ENCODE data around the gene KATNB1. TPM values are rescaled to one million over a fixed set of nuclear protein-coding genes. Genes with fewer than 3 reads are reported as not detected.
A peak's percentile ranks its signal among the peaks of the same experiment; 100 is the strongest.

The KATNB1 gene
- total and polyA plus RNA-seq, 2 of the 8 experiments (the other 6 are each of a cell fraction or from before 2014, with no cell fraction given): 50.2 to 60.4 TPM

DNA sequence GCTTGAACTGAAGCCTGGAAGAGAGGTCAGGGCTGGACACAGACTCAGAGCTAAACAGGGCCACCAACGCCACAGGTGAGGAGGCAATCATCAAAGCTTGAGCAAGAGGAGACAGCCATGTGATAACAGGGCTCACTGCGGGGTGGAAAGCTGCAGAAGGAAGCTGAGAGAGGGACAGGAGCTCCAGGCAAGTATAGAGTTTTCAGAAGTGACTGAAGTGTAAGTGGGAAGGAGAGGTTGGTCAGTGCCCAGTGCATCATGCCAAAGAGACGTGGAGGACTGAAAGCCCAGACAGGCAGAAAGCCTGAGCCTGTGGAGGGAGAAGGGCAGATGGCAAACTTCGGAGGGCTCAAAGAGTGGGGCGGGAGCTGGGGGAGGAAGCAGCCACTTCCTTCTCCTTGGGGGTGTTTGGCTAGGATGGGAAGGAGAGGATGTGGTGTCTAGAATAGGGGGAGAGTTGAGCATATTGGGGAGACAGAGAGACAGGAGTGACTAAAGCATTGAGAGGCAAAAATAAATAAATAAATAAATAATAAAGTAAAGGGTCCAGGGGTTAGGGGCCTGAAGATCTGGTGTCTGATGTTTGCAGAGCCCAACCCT is 64.1 kb downstream of the KATNB1 start:
- Histone ChIP-seq H3K79me2 (ENCODE audit: control insufficient read depth in 1 of 2, insufficient read depth in 2 of 2, low read length in 2 of 2) (no peaks in the 10 kb centered on the region), H4K5ac (ENCODE audit: insufficient read length, low read depth, low read length) (no peak overlapping the region), H3K23ac (ENCODE audit: insufficient read length) (no peak overlapping the region), H3K27ac (ENCODE audit: low read depth, low read length) (no peak overlapping the region), H2BK5ac (ENCODE audit: low read depth, low read length) (no peak overlapping the region), H3K79me1 (ENCODE audit: low read depth, low read length) (no peaks in the 10 kb centered on the region; the same call in 1 of the 2 replicates), H3K4me2 (ENCODE audit: insufficient read depth in 1 of 2, low read depth in 2 of 2, low read length in 2 of 2) (no peak overlapping the region; a peak in 1 of 4 replicates), H3K27me3 (replicated peaks in 1 of 4; ENCODE audit: control insufficient read depth in 3 of 4, extremely low read depth in 1 of 4, insufficient read depth in 3 of 4, low read length in 3 of 4) (peaks cover 0 to 35% (median 27%) of the 10 kb centered on the region in 4 experiments; a peak in 6 of 7 replicates), H4K91ac (replicated peaks; ENCODE audit: insufficient read length, low read length) (no peak overlapping the region), H3K56ac (replicated peaks; ENCODE audit: insufficient read length, low read depth, low read length) (no peak overlapping the region), H2BK120ac (replicated peaks; ENCODE audit: low read depth, low read length) (no peak overlapping the region), H3K9ac (replicated peaks in 1 of 4; ENCODE audit: extremely low read depth in 1 of 4, low read depth in 3 of 4, low read length in 3 of 4) (no peak overlapping the region), H3K4ac (replicated peaks; ENCODE audit: insufficient read length, low read depth, low read length) (no peak overlapping the region), H3K9me3 (ENCODE audit: insufficient read depth in 2 of 2, low read depth in 1 of 2, low read length in 1 of 2) (no peaks in the 10 kb centered on the region), H4K8ac (ENCODE audit: extremely low read depth, insufficient read depth, low read length) (no peak overlapping the region), H2BK15ac (ENCODE audit: low read length) (peak overlapping the region; percentile 61; the same call in 1 of the 2 replicates), H2AK5ac (ENCODE audit: low read depth, low read length) (no peak overlapping the region), H3K18ac (ENCODE audit: extremely low read depth, low read length) (no peak overlapping the region), H3K4me1 (replicated peaks in 1 of 4; ENCODE audit: control insufficient read depth in 3 of 4, insufficient read depth in 4 of 4, low read length in 3 of 4) (peaks cover 0 to 54% (median 36%) of the 10 kb centered on the region in 4 experiments; a peak in 6 of 7 replicates), H2AFZ (ENCODE audit: low read length) (no peak overlapping the region), H2BK20ac (ENCODE audit: low read length) (0 out of 2 replicates have a peak overlapping the region, but pooled peaks have one; percentile 67), H2BK12ac (ENCODE audit: low read depth, low read length) (peak overlapping the region; percentile 79; the same call in 1 of the 2 replicates), H4K20me1 (replicated peaks in 1 of 2; ENCODE audit: control insufficient read depth in 1 of 2, insufficient read depth in 2 of 2, low read length in 2 of 2) (peaks cover 0 to 1% of the 10 kb centered on the region in 2 experiments), H3K4me3 (ENCODE audit: extremely low read depth in 1 of 4, insufficient read depth in 2 of 4, low read depth in 3 of 4, low read length in 4 of 4) (no peak overlapping the region), H3K14ac (ENCODE audit: insufficient read length) (no peak overlapping the region), H3K23me2 (ENCODE audit: low read depth, low read length) (peaks cover 14% of the 10 kb centered on the region), H3K36me3 (ENCODE audit: control insufficient read depth in 2 of 4, insufficient read depth in 4 of 4, low read length in 3 of 4) (no peaks in the 10 kb centered on the region)
- POLR2A ChIA-PET (ENCODE audit: partially characterized antibody): interaction anchor here (1.1 kb wide), 1 partner anchor 15 kb away, joined by 3 read pairs; no protein-coding TSS in a partner anchor
- CTCF ChIA-PET (ENCODE audit: partially characterized antibody): interaction anchor here (0.7 to 15.2 kb wide), 17 partner anchors 9 to 207 kb away, joined by 3 to 279 read pairs (median 3); partner anchors contain the start of gene ZNF319
- FAIRE-seq (no peak), DNase-seq (ENCODE audit: low read depth in 1 of 2, low spot score in 2 of 2) (no peak)
- 83% methylated on average over 4 of the region's 5 CpGs; no CpG with 5 or more reads in 1 of the 2 experiments for WGBS, 2 experiments (ENCODE audit: extremely low coverage in 1 of 2, insufficient coverage in 1 of 2, insufficient read length in 1 of 2, insufficient replicate concordance in 2 of 2, low coverage in 1 of 2, low lambda C conversion rate in 2 of 2, missing lambda C conversion rate in 1 of 2)
- TF ChIP-seq GTF2F1 (IDR thresholded peaks at IDR 0.05; ENCODE audit: borderline replicate concordance, low read depth, low read length) (no peak), SIRT6 (IDR thresholded peaks at IDR 0.05; ENCODE audit: low read length) (no peak), EGR1 (IDR thresholded peaks at IDR 0.05; ENCODE audit: borderline replicate concordance, low read depth, low read length) (no peak), TAF1 (IDR thresholded peaks at IDR 0.05; ENCODE audit: low read depth, low read length) (no peak), PHF8 (conservative IDR thresholded peaks at IDR 0.05; ENCODE audit: low read depth, low read length) (no peak), SP1 (IDR thresholded peaks at IDR 0.05; ENCODE audit: low read depth, low read length) (no peak)

Measured in H1 (cell line).